KMS-11 (cell line): ENCODE results near the gene DSTN.
A peak's percentile ranks its signal among the peaks of the same experiment; 100 is the strongest.

Experiments
- H2AFZ ChIP-seq: fragments of 200-600 bp; sonication (generic); 2 replicates; pipeline ENCODE4 v1.6.1; 2016; ENCODE audit warnings: antibody characterized with exemption, mixed run types, low read depth
- H3K27ac ChIP-seq: fragments of 200-600 bp; sonication (generic); 2 replicates; pipeline ENCODE4 v1.6.1; 2016; ENCODE audit warnings: mild to moderate bottlenecking, mixed run types
- H3K27me3 ChIP-seq: fragments of 200-600 bp; sonication (generic); 2 replicates; pipeline ENCODE4 v1.6.1; 2017; ENCODE audit warnings: mild to moderate bottlenecking, low read depth, mixed run types, moderate library complexity; ENCODE audit not compliant: insufficient read depth
- H3K36me3 ChIP-seq: fragments of 200-600 bp; sonication (generic); 2 replicates; pipeline ENCODE4 v1.6.1; 2017; ENCODE audit warnings: mild to moderate bottlenecking, mixed run types; ENCODE audit not compliant: insufficient read depth
- H3K4me1 ChIP-seq: fragments of 200-600 bp; sonication (generic); 2 replicates; pipeline ENCODE4 v1.6.1; 2016; ENCODE audit warnings: mild to moderate bottlenecking, low read depth, mixed run types; ENCODE audit not compliant: poor library complexity, severe bottlenecking
- H3K4me2 ChIP-seq: fragments of 200-600 bp; sonication (generic); 2 replicates; pipeline ENCODE4 v1.7.0; 2016; ENCODE audit warnings: mild to moderate bottlenecking, mixed run types
- H3K4me3 ChIP-seq: fragments of 200-600 bp; sonication (generic); IDR thresholded peaks from 2 replicates; pipeline ENCODE4 v1.6.1; 2017; ENCODE audit warnings: low read depth, low read length, mixed read lengths; ENCODE audit not compliant: insufficient read depth
- H3K79me2 ChIP-seq: fragments of 200-600 bp; sonication (generic); 2 replicates; pipeline ENCODE4 v1.6.1; 2016; ENCODE audit warnings: low read depth, mixed run types; ENCODE audit not compliant: insufficient read depth
- H3K9ac ChIP-seq: fragments of 200-600 bp; sonication (generic); 2 replicates; pipeline ENCODE4 v1.6.1; 2016; ENCODE audit warnings: mild to moderate bottlenecking, mixed run types
- H4K20me1 ChIP-seq: fragments of 200-600 bp; sonication (generic); 2 replicates; pipeline ENCODE4 v1.6.1; 2016; ENCODE audit warnings: mild to moderate bottlenecking, mixed run types; ENCODE audit not compliant: insufficient read depth
- TF ChIP-seq, protein P1 (sequence below): fragments of 200-600 bp; sonication (generic); conservative IDR thresholded peaks from 2 replicates; pipeline ENCODE4 v1.6.1; 2017; ENCODE audit warnings: low read depth, mild to moderate bottlenecking, antibody characterized with exemption, low read length, moderate library complexity, mixed read lengths

DSTN gene

DNA sequence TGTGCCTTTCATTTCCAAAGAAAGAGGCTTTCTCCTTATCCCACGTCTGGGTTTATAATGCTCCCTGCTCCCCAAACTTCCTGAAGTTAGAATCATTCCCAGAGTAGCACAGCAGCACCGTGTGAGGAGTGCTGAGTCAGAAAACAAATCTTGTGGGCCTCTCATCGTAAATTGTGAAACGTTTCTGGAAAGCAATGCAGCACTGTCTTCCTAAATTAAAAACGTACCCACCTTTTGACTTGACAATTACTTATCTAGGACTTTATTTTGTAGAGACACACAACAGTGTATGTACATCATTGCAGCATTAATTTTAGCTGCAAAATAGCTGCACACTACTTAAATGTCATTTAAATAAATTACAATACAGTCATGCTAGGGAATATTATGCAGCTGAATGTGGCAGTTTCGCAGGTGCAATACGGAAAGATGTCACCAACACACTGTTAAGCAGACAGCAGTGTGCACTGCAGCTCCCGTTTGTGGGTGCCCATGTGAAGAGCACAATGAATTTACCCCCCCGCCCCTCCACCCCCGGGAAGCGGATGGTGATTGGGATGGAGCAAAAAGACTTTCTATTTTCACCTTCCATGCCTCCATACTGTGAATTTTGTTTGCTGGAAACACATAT is 81.4 kb downstream of the DSTN start:
- H3K9ac ChIP-seq: peak overlapping the region; percentile 27; the same call in 1 of the 2 replicates
- TF ChIP-seq, protein P1, sequence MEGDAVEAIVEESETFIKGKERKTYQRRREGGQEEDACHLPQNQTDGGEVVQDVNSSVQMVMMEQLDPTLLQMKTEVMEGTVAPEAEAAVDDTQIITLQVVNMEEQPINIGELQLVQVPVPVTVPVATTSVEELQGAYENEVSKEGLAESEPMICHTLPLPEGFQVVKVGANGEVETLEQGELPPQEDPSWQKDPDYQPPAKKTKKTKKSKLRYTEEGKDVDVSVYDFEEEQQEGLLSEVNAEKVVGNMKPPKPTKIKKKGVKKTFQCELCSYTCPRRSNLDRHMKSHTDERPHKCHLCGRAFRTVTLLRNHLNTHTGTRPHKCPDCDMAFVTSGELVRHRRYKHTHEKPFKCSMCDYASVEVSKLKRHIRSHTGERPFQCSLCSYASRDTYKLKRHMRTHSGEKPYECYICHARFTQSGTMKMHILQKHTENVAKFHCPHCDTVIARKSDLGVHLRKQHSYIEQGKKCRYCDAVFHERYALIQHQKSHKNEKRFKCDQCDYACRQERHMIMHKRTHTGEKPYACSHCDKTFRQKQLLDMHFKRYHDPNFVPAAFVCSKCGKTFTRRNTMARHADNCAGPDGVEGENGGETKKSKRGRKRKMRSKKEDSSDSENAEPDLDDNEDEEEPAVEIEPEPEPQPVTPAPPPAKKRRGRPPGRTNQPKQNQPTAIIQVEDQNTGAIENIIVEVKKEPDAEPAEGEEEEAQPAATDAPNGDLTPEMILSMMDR: no peak
- H2AFZ ChIP-seq: no peak overlapping the region
- H3K4me3 ChIP-seq: no peak overlapping the region
- peak overlapping the region; percentile 79 for H3K27ac ChIP-seq
- peak overlapping the region; percentile 83 for H3K4me2 ChIP-seq
- no peaks in the 10 kb centered on the region for H3K27me3 ChIP-seq
- no peaks in the 10 kb centered on the region for H3K36me3 ChIP-seq
- H4K20me1 ChIP-seq: no peaks in the 10 kb centered on the region
- peaks cover 70% of the 10 kb centered on the region for H3K4me1 ChIP-seq
- no peaks in the 10 kb centered on the region; the same call in 1 of the 2 replicates for H3K79me2 ChIP-seq

- Histone ChIP-seq H3K4me3 (no peak overlapping the region), H3K9ac (no peak overlapping the region), H3K27me3 (no peaks in the 10 kb centered on the region), H3K27ac (peak overlapping the region; percentile 79; the same call in 1 of the 2 replicates), H3K36me3 (no peaks in the 10 kb centered on the region), H3K79me2 (no peaks in the 10 kb centered on the region; the same call in 1 of the 2 replicates), H3K4me1 (peaks cover 69% of the 10 kb centered on the region), H3K4me2 (peak overlapping the region; percentile 83), H2AFZ (no peak overlapping the region), H4K20me1 (no peaks in the 10 kb centered on the region)
- TF ChIP-seq, protein P1: no peak
Measured at GRCh38 chr20:17651760-17652388, 82.0 kb downstream of the DSTN start.

- H3K4me3 ChIP-seq: no peak overlapping the region
- no peaks in the 10 kb centered on the region for H4K20me1 ChIP-seq
- H3K27ac ChIP-seq: peak overlapping the region; percentile 79; the same call in 1 of the 2 replicates
- peak overlapping the region; percentile 83; the same call in 1 of the 2 replicates for H3K4me2 ChIP-seq
- peaks cover 66% of the 10 kb centered on the region for H3K4me1 ChIP-seq
- TF ChIP-seq, protein P1: no peak
- H3K27me3 ChIP-seq: no peaks in the 10 kb centered on the region
- no peak overlapping the region for H3K9ac ChIP-seq
- H2AFZ ChIP-seq: no peak overlapping the region
- no peaks in the 10 kb centered on the region; the same call in 1 of the 2 replicates for H3K79me2 ChIP-seq
- H3K36me3 ChIP-seq: no peaks in the 10 kb centered on the region
Measured at GRCh38 chr20:17652411-17652810, 82.5 kb downstream of the DSTN start.

DNA sequence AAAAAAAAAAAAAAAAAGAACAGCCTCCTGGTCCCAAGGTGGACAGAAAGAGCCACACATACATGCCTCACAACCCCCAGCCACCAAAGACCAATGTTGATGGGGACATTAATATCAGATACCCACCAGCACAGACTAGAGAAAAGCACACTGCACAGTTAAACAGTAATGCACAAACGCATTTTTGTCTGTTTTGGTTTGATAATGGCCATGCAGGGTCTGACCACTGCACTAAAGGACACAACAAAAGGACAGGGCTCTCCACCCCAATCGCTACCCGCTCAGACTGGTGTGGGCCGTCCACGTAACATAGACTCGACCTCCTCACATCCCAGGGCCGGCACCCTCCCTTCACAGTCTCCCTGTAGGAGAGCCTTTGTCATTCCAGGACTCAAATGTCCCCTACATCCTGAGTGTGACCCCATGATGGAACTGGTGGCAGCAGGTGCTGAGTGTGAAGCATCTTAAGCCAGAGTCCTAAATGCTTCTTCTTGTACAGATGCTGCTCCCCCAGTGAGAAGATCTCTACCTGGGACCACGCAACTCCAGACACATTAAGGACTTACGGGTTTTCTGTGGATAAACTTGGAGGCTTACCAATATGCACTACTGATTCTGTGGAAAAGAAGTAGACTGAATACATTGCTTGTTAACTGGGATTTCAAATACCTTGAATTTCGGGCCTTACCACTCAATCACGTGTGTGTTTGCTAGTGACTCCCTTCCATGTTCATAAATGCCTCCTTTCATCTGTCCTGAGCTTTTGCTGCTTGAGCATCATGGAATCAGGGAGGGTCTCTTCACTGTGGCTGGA is 84.2 kb downstream of the DSTN start:
- Histone ChIP-seq H3K4me2 (no peak overlapping the region), H2AFZ (no peak overlapping the region), H3K4me1 (peaks cover 50% of the 10 kb centered on the region), H4K20me1 (no peaks in the 10 kb centered on the region), H3K27me3 (no peaks in the 10 kb centered on the region), H3K9ac (no peak overlapping the region), H3K36me3 (no peaks in the 10 kb centered on the region), H3K27ac (no peak overlapping the region), H3K79me2 (no peaks in the 10 kb centered on the region; the same call in 1 of the 2 replicates), H3K4me3 (no peak overlapping the region)
- TF ChIP-seq, protein P1: no peak
